ENCODE results near the gene HNRNPM. TPM values are rescaled to one million over a fixed set of nuclear protein-coding genes. Genes with fewer than 3 reads are reported as not detected.

Gene HNRNPM
- total RNA-seq, 2 donors from 2014 or later, result 168 to 183 TPM

DNA sequence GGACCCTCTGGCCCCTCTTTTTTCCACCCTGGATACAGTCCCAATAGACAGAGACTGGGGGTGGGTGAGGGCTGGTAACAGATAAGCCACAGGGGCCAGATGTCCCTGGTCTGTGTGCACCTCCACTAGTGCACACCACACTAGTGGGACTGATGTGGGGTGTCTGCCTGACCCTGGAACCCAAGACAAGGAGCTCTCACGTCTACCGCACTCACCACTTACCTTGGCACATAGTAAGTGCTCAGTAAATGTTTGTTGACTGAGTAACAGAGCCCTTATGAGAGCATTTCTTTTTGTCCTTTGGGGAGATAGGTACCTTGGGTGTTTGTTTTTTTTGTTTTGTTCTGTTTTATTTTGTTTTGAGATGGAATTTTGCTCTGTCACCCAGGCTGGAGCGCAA lies 92.3 kb downstream of the HNRNPM start:
- H3K4me3 Mint-ChIP-seq, result no peak overlapping the region
- ATAC-seq (replicated peaks in 1 of 2) (no peak), DNase-seq (no peak)
- peaks cover 0 to 2% of the 10 kb centered on the region in 2 donors for H3K36me3 Mint-ChIP-seq (ENCODE audit: insufficient read depth in 2 of 2)
- no peaks in the 10 kb centered on the region for H3K27me3 Mint-ChIP-seq (ENCODE audit: low read depth)
- no peaks in the 10 kb centered on the region for H3K9me3 Mint-ChIP-seq
- H3K27ac Mint-ChIP-seq, result no peak overlapping the region
- H3K4me1 Mint-ChIP-seq (ENCODE audit: low read depth), result no peaks in the 10 kb centered on the region

Other genes with a start within 250 kb of the HNRNPM start
- 10 to 100 TPM; 23.2 to 29.5 TPM for gene CERS4, start 235.6 kb upstream of the HNRNPM start, total RNA-seq
- gene CD320, start 136.6 kb upstream of the HNRNPM start, total RNA-seq, result 10 to 100 TPM; 32.0 to 38.9 TPM
- 10 to 100 TPM; 59.4 to 62.5 TPM for gene NDUFA7, start 123.6 kb upstream of the HNRNPM start, total RNA-seq
- 1,000 to 10,000 TPM; 2,463 to 2,605 TPM for gene RPS28, start 123.5 kb upstream of the HNRNPM start, total RNA-seq
- 1 to 10 TPM in 1 of 2 donors, under 1 TPM in 1; 0.99 to 1.6 TPM for gene KANK3, start 101.7 kb upstream of the HNRNPM start, total RNA-seq
- gene ANGPTL4, start 80.8 kb upstream of the HNRNPM start, total RNA-seq, result 1 to 10 TPM in 1 of 2 donors, under 1 TPM in 1; 0.89 to 5.0 TPM
- gene RAB11B, start 54.6 kb upstream of the HNRNPM start, total RNA-seq, result 10 to 100 TPM; 68.8 to 69.2 TPM
- gene MARCHF2, start 31.7 kb upstream of the HNRNPM start, total RNA-seq, result 10 to 100 TPM; 12.1 to 13.0 TPM
- 1 to 10 TPM; 1.3 to 1.9 TPM for gene PRAM1, start 57.7 kb downstream of the HNRNPM start, total RNA-seq
- gene ZNF414, start 69.2 kb downstream of the HNRNPM start, total RNA-seq, result 10 to 100 TPM; 25.7 to 29.9 TPM
- gene MYO1F, start 132.5 kb downstream of the HNRNPM start, total RNA-seq, result 10 to 100 TPM; 23.3 to 54.1 TPM
- 1 to 10 TPM; 7.3 to 9.6 TPM for gene ADAMTS10, start 165.7 kb downstream of the HNRNPM start, total RNA-seq
- not detected for gene NFILZ, start 185.7 kb downstream of the HNRNPM start, total RNA-seq